SK-N-SH (cell line): ENCODE data around the gene SNED1. TPM values are rescaled to one million over a fixed set of nuclear protein-coding genes. Genes with fewer than 3 reads are reported as not detected.

Experiments used
- CTCF ChIA-PET: fragments of 300-600, 350-600 bp; formaldehyde crosslinking; extraction: SDS; loops from one replicate; lab custom pipeline; 2021; lab: Yijun Ruan, JAX
- POLR2A ChIA-PET: fragments of 350-600 bp; sonication (Branson Sonifier 250); formaldehyde crosslinking; extraction: SDS; loops from one replicate; lab custom pipeline; 2020; ENCODE audit warnings: antibody characterized with exemption, inconsistent platforms; lab: Yijun Ruan, JAX
- DNase-seq: peaks from one replicate; pipeline ENCODE4 v3.0.0; 2012
- H2AFZ ChIP-seq: fragments of 200-600 bp; sonication (generic); 2 replicates; pipeline ENCODE4 v1.8.1; 2016; ENCODE audit warnings: antibody characterized with exemption, mild to moderate bottlenecking, low read depth
- H3F3A ChIP-seq: fragments of 200-600 bp; sonication (generic); replicated peaks from 2 replicates; pipeline ENCODE3; 2016; ENCODE audit warnings: antibody characterized with exemption, mild to moderate bottlenecking; ENCODE audit not compliant: insufficient read depth
- H3K27ac ChIP-seq, 2 experiments: fragments of 200-500 bp in 1 of 2; fragments of 200-600 bp in 1 of 2; sonication (Bioruptor generic) in 1 of 2; sonication (generic), shearing (Covaris generic) in 1 of 2; 2 replicates each; pipeline versions ENCODE4 v1.5.1 to v1.6.1; 2014 to 2016; ENCODE audit warnings: low read depth in 2 of 2, inconsistent platforms in 1 of 2, low read length in 1 of 2, mild to moderate bottlenecking in 1 of 2, mixed read lengths in 1 of 2
- H3K27me3 ChIP-seq: fragments of 200-600 bp; sonication (generic), shearing (Covaris generic); 2 replicates; pipeline ENCODE4 v1.6.1; 2016; ENCODE audit warnings: mixed run types; ENCODE audit not compliant: insufficient read depth
- H3K36me3 ChIP-seq, 2 experiments: fragments of 200-500 bp in 1 of 2; fragments of 200-600 bp in 1 of 2; sonication (Bioruptor generic) in 1 of 2; sonication (generic) in 1 of 2; replicated peaks in 1 of 2; 2 replicates each; pipeline versions ENCODE3 to v1.5.1; 2014 to 2016; ENCODE audit warnings: low read length in 1 of 2, mild to moderate bottlenecking in 1 of 2; ENCODE audit not compliant: insufficient read depth in 2 of 2, control insufficient read depth in 1 of 2
- H3K4me1 ChIP-seq, 2 experiments: fragments of 200-500 bp in 1 of 2; fragments of 200-600 bp in 1 of 2; sonication (Bioruptor generic) in 1 of 2; sonication (generic), shearing (Covaris generic) in 1 of 2; 2 replicates each; pipeline versions ENCODE4 v1.5.1 to v1.6.1; 2014 to 2016; ENCODE audit warnings: low read depth in 1 of 2, low read length in 1 of 2, mixed run types in 1 of 2; ENCODE audit not compliant: insufficient read depth in 2 of 2, control insufficient read depth in 1 of 2
- H3K4me2 ChIP-seq: fragments of 200-600 bp; sonication (generic), shearing (Covaris generic); 2 replicates; pipeline ENCODE4 v1.6.1; 2017; ENCODE audit warnings: mixed run types
- H3K4me3 ChIP-seq, 2 experiments: fragments of 200-500 bp in 1 of 2; fragments of 200-600 bp in 1 of 2; sonication (Bioruptor generic) in 1 of 2; sonication (generic), shearing (Covaris generic) in 1 of 2; 2 replicates each; pipeline versions ENCODE4 v1.5.1 to v1.8.1; 2014 to 2016; ENCODE audit warnings: low read depth in 2 of 2, inconsistent platforms in 1 of 2, low read length in 1 of 2, mild to moderate bottlenecking in 1 of 2, mixed read lengths in 1 of 2, moderate library complexity in 1 of 2
- H3K79me2 ChIP-seq: fragments of 200-600 bp; sonication (generic); 2 replicates; pipeline ENCODE4 v1.8.1; 2017; ENCODE audit warnings: mild to moderate bottlenecking; ENCODE audit not compliant: insufficient read depth
- H3K9ac ChIP-seq: fragments of 200-600 bp; sonication (generic); 2 replicates; pipeline ENCODE4 v1.6.1; 2017; ENCODE audit warnings: mixed run types
- H3K9me2 ChIP-seq: fragments of 200-600 bp; sonication (generic); 2 replicates; pipeline ENCODE4 v1.6.1; 2017; ENCODE audit warnings: mixed run types
- H3K9me3 ChIP-seq: fragments of 200-600 bp; sonication (generic); 2 replicates; pipeline ENCODE4 v1.6.1; 2017; ENCODE audit warnings: mixed run types, mild to moderate bottlenecking, moderate library complexity
- H4K20me1 ChIP-seq: fragments of 200-600 bp; sonication (generic); 2 replicates; pipeline ENCODE4 v1.6.1; 2017; ENCODE audit warnings: mild to moderate bottlenecking, mixed run types; ENCODE audit not compliant: insufficient read depth
- CHD2 ChIP-seq: fragments of 150-350 bp; IDR thresholded peaks from 2 replicates; pipeline ENCODE4 v1.6.1; 2018; ENCODE audit warnings: low read length; ENCODE audit not compliant: partially characterized antibody
- ELF1 ChIP-seq: IDR thresholded peaks from 2 replicates; pipeline ENCODE4 v1.4.0; 2012
- EZH2phosphoT487 ChIP-seq: fragments of 200-600 bp; sonication (generic); IDR thresholded peaks from 2 replicates; pipeline ENCODE4 v1.6.1; 2017; ENCODE audit warnings: low read depth, mixed run types, mild to moderate bottlenecking, antibody characterized with exemption, moderate library complexity, borderline replicate concordance
- FOSL2 ChIP-seq: IDR thresholded peaks from 2 replicates; pipeline ENCODE4 v1.4.0; 2012; ENCODE audit warnings: low read depth, mild to moderate bottlenecking, moderate library complexity, borderline replicate concordance
- FOXJ3 ChIP-seq: sonication (generic); formaldehyde crosslinking; IDR thresholded peaks from 2 replicates; pipeline ENCODE4 v1.5.1; 2020; ENCODE audit warnings: mild to moderate bottlenecking, missing genetic modification reagents
- GABPA ChIP-seq: IDR thresholded peaks from 2 replicates; pipeline ENCODE4 v1.4.0; 2012; ENCODE audit warnings: low read depth, mild to moderate bottlenecking
- GATA2 ChIP-seq: sonication (generic); formaldehyde crosslinking; IDR thresholded peaks from 2 replicates; pipeline ENCODE4 v1.5.0; 2020; ENCODE audit warnings: mild to moderate bottlenecking, missing genetic modification reagents
- MEF2A ChIP-seq: IDR thresholded peaks from 2 replicates; pipeline ENCODE4 v1.4.0; 2012; ENCODE audit warnings: low read depth, borderline replicate concordance
- NFIC ChIP-seq: IDR thresholded peaks from 2 replicates; pipeline ENCODE4 v1.4.0; 2012; ENCODE audit warnings: borderline replicate concordance
- RAD21 ChIP-seq: IDR thresholded peaks from 2 replicates; pipeline ENCODE4 v1.6.1; 2012; ENCODE audit warnings: mild to moderate bottlenecking, low read length
- RXRA ChIP-seq: IDR thresholded peaks from 2 replicates; pipeline ENCODE4 v1.4.0; 2012; ENCODE audit warnings: low read depth, mild to moderate bottlenecking, borderline replicate concordance
- TAF1 ChIP-seq: IDR thresholded peaks from 2 replicates; pipeline ENCODE4 v1.6.1; 2012; ENCODE audit warnings: low read depth, mild to moderate bottlenecking, low read length, moderate library complexity, borderline replicate concordance
- TEAD4 ChIP-seq: IDR thresholded peaks from 2 replicates; pipeline ENCODE4 v1.4.0; 2012; ENCODE audit warnings: mild to moderate bottlenecking, borderline replicate concordance; ENCODE audit not compliant: insufficient read depth
- USF2 ChIP-seq: fragments of 150-350 bp; IDR thresholded peaks from 2 replicates; pipeline ENCODE4 v1.6.1; 2017; ENCODE audit warnings: antibody characterized with exemption, low read length, low read depth, borderline replicate concordance
- YY1 ChIP-seq: IDR thresholded peaks from 2 replicates; pipeline ENCODE4 v1.4.0; 2012; ENCODE audit warnings: low read depth, mild to moderate bottlenecking
- ZBTB33 ChIP-seq: IDR thresholded peaks from 2 replicates; pipeline ENCODE4 v1.4.0; 2012; ENCODE audit warnings: low read depth, borderline replicate concordance
- WGBS: methylation state at CpG from one replicate; pipeline ENCODE4 v1.1.6; 2017; ENCODE audit warnings: low lambda C conversion rate; 5-methylcytosine and 5-hydroxymethylcytosine counted together
- polyA plus RNA-seq, 3 experiments: library from polyadenylated mRNA; depleted of rRNA; stranded (reverse); fragments of >200 nt; gene quantifications; 2 replicates each; pipeline ENCODE4 v1.2.3, GENCODE V29; 2012

The SNED1 gene
- polyA plus RNA-seq, 1 of the 3 experiments (the other 2 are of a cell fraction), result 0.03 TPM

DNA sequence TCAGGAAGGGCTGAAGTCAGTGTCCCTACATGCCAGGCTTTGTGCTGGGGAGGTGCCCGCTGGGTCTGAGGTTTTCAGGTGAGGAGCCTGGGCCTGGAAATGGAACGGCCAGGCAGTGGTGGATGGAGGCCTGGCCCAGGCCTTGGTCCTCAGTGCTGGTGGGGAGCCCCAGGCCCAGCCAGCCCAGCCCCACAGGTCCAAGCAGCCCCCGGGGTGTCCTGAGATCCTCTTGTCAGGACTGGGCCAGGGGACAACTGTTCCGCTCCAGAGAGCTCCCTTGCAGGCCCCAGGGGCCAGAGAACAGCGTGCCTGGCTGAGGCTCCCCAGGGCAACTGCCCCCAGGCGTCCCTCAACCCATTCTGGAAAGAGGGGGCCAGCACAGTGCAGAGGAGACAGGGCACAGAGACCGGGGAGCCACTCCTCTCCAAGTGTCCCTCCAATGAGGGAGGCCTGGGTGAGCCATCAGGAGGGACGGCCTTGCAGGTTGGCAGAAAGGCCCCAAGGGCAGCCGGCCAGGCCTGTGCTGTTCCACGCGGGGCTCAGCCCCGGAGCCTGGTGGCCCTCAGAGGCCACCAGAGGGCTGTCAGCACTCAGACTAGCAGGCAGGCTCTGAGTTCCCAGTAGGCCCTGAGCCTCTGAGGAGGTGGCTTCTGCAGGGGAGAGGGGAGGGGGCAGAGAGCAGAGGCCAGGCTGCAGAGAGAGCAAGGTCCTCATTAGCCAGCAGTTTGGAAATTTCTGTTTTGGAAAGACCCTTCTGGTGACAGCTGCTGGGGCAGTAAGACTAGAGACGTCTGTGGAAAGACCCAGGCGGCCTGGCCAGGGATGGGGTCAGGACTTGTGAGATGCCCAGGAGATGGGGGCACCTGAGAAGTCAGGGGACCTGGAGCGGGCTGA lies 29.4 kb upstream of the SNED1 start:
- POLR2A ChIA-PET, result no interaction called here
- no peak overlapping the region for H3K4me3 ChIP-seq

DNA sequence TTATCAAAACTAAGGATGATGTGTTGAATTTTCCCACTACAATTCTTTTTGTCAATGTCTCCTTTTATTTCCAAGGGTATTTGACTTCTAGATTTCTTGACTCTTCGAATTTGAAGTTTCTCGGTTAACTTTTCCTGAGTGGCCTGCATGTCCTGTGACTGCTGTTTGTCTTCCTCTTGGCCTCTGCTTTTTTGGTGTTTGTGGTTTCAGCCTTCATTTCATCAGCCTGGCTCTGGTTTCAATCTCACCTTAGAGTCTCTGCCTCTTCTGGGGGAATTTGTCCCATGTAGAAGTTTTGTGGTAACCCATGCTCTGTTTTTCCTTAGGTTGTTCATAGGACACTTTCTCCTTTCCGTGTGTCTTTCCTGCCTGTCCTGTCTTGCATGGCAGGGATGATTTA lies 28.3 kb upstream of the SNED1 start:
- Histone ChIP-seq H3F3A (no peaks in the 10 kb centered on the region), H3K9ac (no peak overlapping the region), H3K27me3 (no peaks in the 10 kb centered on the region), H3K4me3 (no peak overlapping the region), H3K4me1 (peaks cover 0 to 19% of the 10 kb centered on the region in 2 experiments; a peak in 1 of 4 replicates), H3K36me3 (no peaks in the 10 kb centered on the region), H3K9me2 (no peaks in the 10 kb centered on the region), H3K79me2 (no peaks in the 10 kb centered on the region), H4K20me1 (no peaks in the 10 kb centered on the region), H3K4me2 (no peak overlapping the region), H3K27ac (no peak overlapping the region), H2AFZ (no peak overlapping the region), H3K9me3 (no peaks in the 10 kb centered on the region)
- DNase-seq, result no peak
- ChIA-PET CTCF (interaction anchor here (1.7 kb wide), 1 partner anchor 119 kb away, joined by 3 read pairs; no protein-coding TSS in a partner anchor), POLR2A (no interaction called here)
- WGBS, result 57% methylated on average over 3 of the region's 3 CpGs
- no peak for TF ChIP-seq FOSL2
- no peak for TF ChIP-seq TEAD4
- no peak for TF ChIP-seq RXRA
- no peak for TF ChIP-seq YY1
- TF ChIP-seq GABPA, result no peak
- TF ChIP-seq EZH2phosphoT487, result no peak

More for the DNA sequence above, 29.4 kb upstream of the SNED1 start:
- Histone ChIP-seq H3K9ac (no peak overlapping the region), H3K4me2 (no peak overlapping the region), H3K27me3 (no peaks in the 10 kb centered on the region), H3K27ac (no peak overlapping the region), H2AFZ (no peak overlapping the region), H3K36me3 (no peaks in the 10 kb centered on the region), H3K9me3 (no peaks in the 10 kb centered on the region), H4K20me1 (no peaks in the 10 kb centered on the region), H3K9me2 (no peaks in the 10 kb centered on the region), H3F3A (no peaks in the 10 kb centered on the region), H3K79me2 (no peaks in the 10 kb centered on the region), H3K4me1 (peaks cover 0 to 18% of the 10 kb centered on the region in 2 experiments; a peak in 1 of 4 replicates)
- CTCF ChIA-PET, result interaction anchor here (1.7 kb wide), 1 partner anchor 118 kb away, joined by 3 read pairs; no protein-coding TSS in a partner anchor
- peak; percentile 58 for DNase-seq
- no peak for TF ChIP-seq FOXJ3 (CRISPR knock-in tag)
- peak; percentile 15; the same call in 1 of the 2 replicates for TF ChIP-seq RAD21
- no peak for TF ChIP-seq FOSL2
- TF ChIP-seq TAF1, result no peak
- no peak for TF ChIP-seq NFIC
- WGBS, result 32% methylated on average over 7 of the region's 15 CpGs

GRCh38 chr2:240970816-240971215 lies 27.6 kb upstream of the SNED1 start:
- no peaks in the 10 kb centered on the region for H3K79me2 ChIP-seq
- no peak overlapping the region for H2AFZ ChIP-seq
- ChIA-PET CTCF (interaction anchor here (3.3 kb wide), 1 partner anchor 12 kb away, joined by 17 read pairs; no protein-coding TSS in a partner anchor), POLR2A (no interaction called here)
- no peak overlapping the region for H3K4me3 ChIP-seq
- no peak overlapping the region for H3K9ac ChIP-seq
- H4K20me1 ChIP-seq, result no peaks in the 10 kb centered on the region
- no peak overlapping the region for H3K27ac ChIP-seq
- peaks cover 0 to 22% of the 10 kb centered on the region in 2 experiments; a peak in 1 of 4 replicates for H3K4me1 ChIP-seq
- TF ChIP-seq TAF1 (no peak), USF2 (no peak), ELF1 (no peak), MEF2A (no peak), ZBTB33 (no peak), GATA2 (CRISPR knock-in tag) (no peak), NFIC (no peak), CHD2 (no peak)
- whole genome bisulfite sequencing, result 54% methylated on average over 8 of the region's 15 CpGs
- DNase-seq, result no peak
- H3K4me2 ChIP-seq, result no peak overlapping the region
- no peaks in the 10 kb centered on the region for H3K36me3 ChIP-seq
- no peaks in the 10 kb centered on the region for H3F3A ChIP-seq
- H3K27me3 ChIP-seq, result no peaks in the 10 kb centered on the region
- H3K9me2 ChIP-seq, result no peaks in the 10 kb centered on the region
- H3K9me3 ChIP-seq, result no peaks in the 10 kb centered on the region
